ENCODE measurements around the gene UVRAG. TPM values are rescaled to one million over a fixed set of nuclear protein-coding genes. Genes with fewer than 3 reads are reported as not detected.

The UVRAG gene
- total and polyA plus RNA-seq, 2 donors (not counting 1 experiment from before 2014, with no cell fraction given) = 37.7 to 94.1 TPM

DNA sequence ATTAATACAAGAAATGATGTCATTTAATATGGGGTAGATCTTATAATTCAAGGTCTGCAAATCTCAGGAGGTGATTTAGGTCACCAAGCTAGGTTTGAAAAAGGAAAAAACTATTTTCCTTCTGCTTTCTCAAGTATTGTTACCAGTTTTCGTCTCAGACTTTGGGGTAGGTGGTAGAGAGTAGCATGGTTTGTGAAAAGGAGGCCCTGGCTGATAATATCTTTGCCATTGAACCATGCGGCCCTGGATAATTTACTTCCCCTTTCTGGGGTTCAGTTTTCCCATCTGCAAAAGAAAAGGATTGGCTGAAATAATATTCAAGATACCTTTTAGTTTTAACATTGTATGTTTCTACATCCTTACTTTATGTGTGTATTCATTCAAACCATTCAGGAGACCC lies 299.2 kb downstream of the UVRAG start:
- TF ChIP-seq CTCF (IDR thresholded peaks at IDR 0.05) = no peak
- no peak for TF ChIP-seq EZH2 (IDR thresholded peaks at IDR 0.05; ENCODE audit: borderline replicate concordance, insufficient read depth, low read depth, low read length, poor library complexity, severe bottlenecking)
- no CpG with 5 or more reads among the region's 2 CpGs for WGBS (ENCODE audit: insufficient coverage)

GRCh38 chr11:76115555-76115954 lies 300.5 kb downstream of the UVRAG start:
- DNase-seq (no peak), ATAC-seq (ENCODE audit: low read depth) (no peak)
- peak overlapping the region; percentile 54 for H3K27ac Mint-ChIP-seq
- no peak overlapping the region for H3K9ac ChIP-seq (ENCODE audit: low read length)
- no peaks in the 10 kb centered on the region for H3K9me3 Mint-ChIP-seq (ENCODE audit: insufficient read depth)
- H3K27ac ChIP-seq (ENCODE audit: low read length in 2 of 2) = peak overlapping the region in 1 of 2 donors; percentile 24
- ChIA-PET POLR2A (no interaction called here), CTCF (interaction anchor here (1.3 kb wide), 1 partner anchor 9 kb away, joined by 3 read pairs; no protein-coding TSS in a partner anchor)
- H3K4me1 Mint-ChIP-seq = peaks cover 53% of the 10 kb centered on the region
- H3K27me3 Mint-ChIP-seq = no peaks in the 10 kb centered on the region
- no peak overlapping the region for H3K4me2 ChIP-seq (replicated peaks; ENCODE audit: low read depth, low read length, poor library complexity, severe bottlenecking)
- no peak overlapping the region for H3K4me3 ChIP-seq (ENCODE audit: control extremely low read depth in 1 of 5, extremely low read depth in 1 of 5, insufficient read depth in 1 of 5, low read depth in 2 of 5, low read length in 4 of 5)
- peaks cover 0 to 1% (median 0%) of the 10 kb centered on the region in 3 donors for H3K9me3 ChIP-seq (ENCODE audit: control extremely low read depth in 1 of 3, control insufficient read depth in 2 of 3, insufficient read depth in 1 of 3, low read length in 2 of 3)
- H3K4me1 ChIP-seq (ENCODE audit: control insufficient read depth in 2 of 2, insufficient read depth in 2 of 2, low read length in 2 of 2) = peaks cover 38 to 45% of the 10 kb centered on the region in 2 donors
- TF ChIP-seq CTCF (IDR thresholded peaks at IDR 0.05) = no peak
- TF ChIP-seq EZH2 (IDR thresholded peaks at IDR 0.05; ENCODE audit: borderline replicate concordance, insufficient read depth, low read depth, low read length, poor library complexity, severe bottlenecking) = no peak
- intact Hi-C loops (cut with micrococcal nuclease) = no loop called here
- H3K36me3 ChIP-seq (replicated peaks in 1 of 2; ENCODE audit: control extremely low read depth in 1 of 2, control insufficient read depth in 1 of 2, extremely low read depth in 1 of 2, insufficient read depth in 2 of 2, low read length in 1 of 2) = peaks cover 8 to 38% of the 10 kb centered on the region in 2 experiments
- no peak overlapping the region for H2AFZ ChIP-seq (ENCODE audit: insufficient read depth, low read depth, low read length, poor library complexity, severe bottlenecking)
- H3K4me3 Mint-ChIP-seq = no peak overlapping the region
- WGBS (ENCODE audit: insufficient coverage) = no CpG with 5 or more reads among the region's 3 CpGs
- H3K27me3 ChIP-seq (replicated peaks in 1 of 4; ENCODE audit: control extremely low read depth in 1 of 4, control insufficient read depth in 3 of 4, insufficient read depth in 4 of 4, low read length in 3 of 4) = no peaks in the 10 kb centered on the region
- H3K79me2 ChIP-seq (ENCODE audit: control insufficient read depth, insufficient read depth, low read length) = peaks cover 11% of the 10 kb centered on the region
- H4K20me1 ChIP-seq (ENCODE audit: control insufficient read depth, insufficient read depth, low read length, poor library complexity, severe bottlenecking) = peaks cover 29% of the 10 kb centered on the region

More for the DNA sequence above, 299.2 kb downstream of the UVRAG start:
- H3K27ac Mint-ChIP-seq = peak overlapping the region; percentile 54
- peaks cover 20% of the 10 kb centered on the region for H4K20me1 ChIP-seq (ENCODE audit: control insufficient read depth, insufficient read depth, low read length, poor library complexity, severe bottlenecking)
- intact Hi-C loops (cut with micrococcal nuclease) = no loop called here
- no peaks in the 10 kb centered on the region for H3K9me3 Mint-ChIP-seq (ENCODE audit: insufficient read depth)
- no peaks in the 10 kb centered on the region for H3K27me3 Mint-ChIP-seq
- no peak overlapping the region for H3K4me3 Mint-ChIP-seq
- peak overlapping the region in 1 of 2 donors; percentile 11 for H3K27ac ChIP-seq (ENCODE audit: low read length in 2 of 2)
- H3K4me1 Mint-ChIP-seq = peaks cover 53% of the 10 kb centered on the region
- DNase-seq (no peak), ATAC-seq (ENCODE audit: low read depth) (no peak)
- ChIA-PET CTCF (interaction anchor here (0.5 to 1.3 kb wide), 3 partner anchors 9 to 354 kb away, joined by 3 to 5 read pairs (median 3); no protein-coding TSS in a partner anchor), POLR2A (no interaction called here)
- no peak overlapping the region for H3K9ac ChIP-seq (ENCODE audit: low read length)
- H2AFZ ChIP-seq (ENCODE audit: insufficient read depth, low read depth, low read length, poor library complexity, severe bottlenecking) = no peak overlapping the region
- H3K79me2 ChIP-seq (ENCODE audit: control insufficient read depth, insufficient read depth, low read length) = peaks cover 10% of the 10 kb centered on the region
- no peaks in the 10 kb centered on the region for H3K27me3 ChIP-seq (replicated peaks in 1 of 4; ENCODE audit: control extremely low read depth in 1 of 4, control insufficient read depth in 3 of 4, insufficient read depth in 4 of 4, low read length in 3 of 4)
- no peak overlapping the region for H3K4me3 ChIP-seq (ENCODE audit: control extremely low read depth in 1 of 5, extremely low read depth in 1 of 5, insufficient read depth in 1 of 5, low read depth in 2 of 5, low read length in 4 of 5)
- H3K4me2 ChIP-seq (replicated peaks; ENCODE audit: low read depth, low read length, poor library complexity, severe bottlenecking) = no peak overlapping the region
- peaks cover 8 to 35% of the 10 kb centered on the region in 2 experiments for H3K36me3 ChIP-seq (replicated peaks in 1 of 2; ENCODE audit: control extremely low read depth in 1 of 2, control insufficient read depth in 1 of 2, extremely low read depth in 1 of 2, insufficient read depth in 2 of 2, low read length in 1 of 2)
- peaks cover 30 to 38% of the 10 kb centered on the region in 2 donors for H3K4me1 ChIP-seq (ENCODE audit: control insufficient read depth in 2 of 2, insufficient read depth in 2 of 2, low read length in 2 of 2)
- peaks cover 0 to 1% (median 0%) of the 10 kb centered on the region in 3 donors for H3K9me3 ChIP-seq (ENCODE audit: control extremely low read depth in 1 of 3, control insufficient read depth in 2 of 3, insufficient read depth in 1 of 3, low read length in 2 of 3)
